Measurements from ENCODE around the gene CPSF6. TPM values are rescaled to one million over a fixed set of nuclear protein-coding genes. Genes with fewer than 3 reads are reported as not detected.
A peak's percentile ranks its signal among the peaks of the same experiment; 100 is the strongest.

Gene CPSF6
- total RNA-seq, 1 experiment from 2014 or later = 88.4 TPM

- TF ChIP-seq EZH2phosphoT487 (IDR thresholded peaks at IDR 0.05; ENCODE audit: borderline replicate concordance) (no peak), ZNF274 (IDR thresholded peaks at IDR 0.05; ENCODE audit: low read depth, low read length) (no peak), REST (IDR thresholded peaks at IDR 0.05; ENCODE audit: low read depth) (no peak), POLR2AphosphoS5 (IDR thresholded peaks at IDR 0.05; ENCODE audit: low read depth, low read length) (peak; percentile 51), ATF3 (IDR thresholded peaks at IDR 0.05) (no peak), ELF1 (IDR thresholded peaks at IDR 0.05; ENCODE audit: borderline replicate concordance, low read depth) (peak; percentile 21; the same call in 1 of the 2 replicates), RAD21 (IDR thresholded peaks at IDR 0.05; ENCODE audit: low read depth) (no peak), SIN3A (IDR thresholded peaks at IDR 0.05; ENCODE audit: low read depth) (no peak)
Observed at GRCh38 chr12:69284131-69284530, 44.8 kb downstream of the CPSF6 start (continued).

GRCh38 chr12:69287556-69287955 is 48.2 kb downstream of the CPSF6 start:
- Histone ChIP-seq H4K20me1 (ENCODE audit: insufficient read depth) (no peaks in the 10 kb centered on the region), H2AFZ (ENCODE audit: low read depth, low read length, poor library complexity, severe bottlenecking) (no peak overlapping the region), H3K4me1 (ENCODE audit: control insufficient read depth in 1 of 2, insufficient read depth in 2 of 2, low read length in 2 of 2) (peaks cover 5 to 15% of the 10 kb centered on the region in 2 experiments; a peak in 3 of 4 replicates), H3K36me3 (ENCODE audit: control insufficient read depth in 1 of 2, insufficient read depth in 2 of 2, low read length in 2 of 2) (no peaks in the 10 kb centered on the region), H3K9me2 (ENCODE audit: insufficient read depth) (no peaks in the 10 kb centered on the region), H3K4me3 (replicated peaks in 1 of 2; ENCODE audit: low read depth in 1 of 2, low read length in 2 of 2) (no peak overlapping the region), H3K27me3 (ENCODE audit: insufficient read depth, low read length) (no peaks in the 10 kb centered on the region; the same call in 1 of the 2 replicates), H3K9me3 (ENCODE audit: control insufficient read depth in 1 of 2, insufficient read depth in 1 of 2, low read depth in 1 of 2, low read length in 2 of 2) (no peaks in the 10 kb centered on the region), H3K27ac (ENCODE audit: low read depth, low read length) (no peak overlapping the region), H3K79me2 (ENCODE audit: insufficient read depth, low read length) (no peaks in the 10 kb centered on the region), H3K9ac (ENCODE audit: low read length) (no peak overlapping the region), H3K4me2 (ENCODE audit: low read length) (no peak overlapping the region)
- intact Hi-C loops (cut with micrococcal nuclease) = loop anchor here (10.0 kb wide), 1 partner anchor 133 kb away; no protein-coding TSS in a partner anchor
- DNase-seq (ENCODE audit: low read depth, low spot score) (no peak), ATAC-seq (no peak)
- no TSS peak for BruUV-seq (replicated peaks)
- RAD21 ChIA-PET (ENCODE audit: low non-redundant PET in 1 of 2, low total read pairs in 2 of 2, uncharacterized antibody in 2 of 2, unreplicated experiment in 2 of 2) = no interaction called here
- CTCF ChIA-PET = no interaction called here
- POLR2A ChIA-PET = no interaction called here
- TF ChIP-seq MAX (IDR thresholded peaks at IDR 0.05) (no peak), SIN3A (IDR thresholded peaks at IDR 0.05; ENCODE audit: low read depth) (no peak), YY1 (IDR thresholded peaks at IDR 0.05; ENCODE audit: extremely low read depth, insufficient replicate concordance, low read depth, low read length) (no peak), SP1 (IDR thresholded peaks at IDR 0.05; ENCODE audit: low read depth) (no peak), JUND (IDR thresholded peaks at IDR 0.05) (no peak), FOSL1 (IDR thresholded peaks at IDR 0.05; ENCODE audit: low read depth) (no peak), CTCF (IDR thresholded peaks at IDR 0.05 in 2 of 3, conservative IDR thresholded peaks at IDR 0.05 in 1 of 3; ENCODE audit: borderline replicate concordance in 1 of 3, insufficient read depth in 1 of 3, low read depth in 2 of 3, low read length in 2 of 3) (no peak)
